SHP77 treated with DMSO at 0.1 percent for 48 hours (cell line): ENCODE data around the gene RAB11A.

Source experiments
- DNase-seq: peaks from one replicate; lab custom pipeline; 2025; lab: John Stamatoyannopoulos, UW

The RAB11A gene

DNA sequence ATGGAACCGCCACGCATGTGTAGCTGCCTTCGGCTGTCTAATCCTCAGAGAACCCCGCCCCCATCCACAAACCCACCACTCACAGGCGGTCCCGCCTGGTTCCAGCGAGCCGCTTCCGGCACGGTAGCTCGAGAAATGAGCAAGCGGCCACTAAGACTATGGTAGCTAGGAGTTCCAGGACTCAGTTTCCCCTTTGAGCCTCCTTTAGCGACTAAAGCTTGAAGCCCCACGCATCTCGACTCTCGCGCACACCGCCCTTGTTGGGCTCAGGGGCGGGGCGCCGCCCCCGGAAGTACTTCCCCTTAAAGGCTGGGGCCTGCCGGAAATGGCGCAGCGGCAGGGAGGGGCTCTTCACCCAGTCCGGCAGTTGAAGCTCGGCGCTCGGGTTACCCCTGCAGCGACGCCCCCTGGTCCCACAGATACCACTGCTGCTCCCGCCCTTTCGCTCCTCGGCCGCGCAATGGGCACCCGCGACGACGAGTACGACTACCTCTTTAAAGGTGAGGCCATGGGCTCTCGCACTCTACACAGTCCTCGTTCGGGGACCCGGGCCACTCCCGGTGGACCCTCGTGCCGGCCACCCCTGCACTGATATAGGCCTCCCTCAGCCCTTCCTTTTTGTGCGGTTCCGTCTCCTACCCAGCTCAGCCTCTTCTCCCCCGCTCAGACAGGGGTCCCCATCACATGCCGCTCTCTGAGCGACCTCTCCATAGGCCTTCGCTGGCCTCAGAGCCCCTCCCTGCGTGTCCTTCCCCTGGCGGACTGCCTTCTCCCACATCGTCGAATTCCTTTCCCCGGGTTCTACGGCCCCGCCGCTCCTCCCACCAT lies at the start of gene RAB11A:
RAB11A (plus strand) TSS at position 366 of the 828 bp plus-strand sequence; CDS start at position 461, 95 bp downstream.
- peak; percentile 98 for DNase-seq

DNA sequence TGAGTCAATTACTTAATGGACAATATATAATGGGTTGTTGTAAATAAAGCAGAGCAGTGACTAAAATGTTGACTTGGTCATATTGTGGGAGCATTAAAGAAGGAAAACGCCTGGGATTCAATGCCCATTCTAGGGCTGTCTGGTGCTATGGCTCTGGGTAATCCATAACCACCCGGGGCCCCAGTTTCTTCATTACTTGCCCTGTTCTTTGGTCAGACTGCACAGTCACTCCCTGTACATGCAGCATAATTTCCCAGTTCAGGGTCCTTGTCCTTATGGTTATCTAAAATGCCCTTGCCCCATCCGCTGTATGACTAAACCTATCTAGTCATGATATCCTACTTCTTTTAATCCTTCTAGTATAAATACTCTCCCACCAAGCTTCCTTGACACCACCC lies 49.7 kb upstream of the RAB11A start:
- no peak for DNase-seq

DNA sequence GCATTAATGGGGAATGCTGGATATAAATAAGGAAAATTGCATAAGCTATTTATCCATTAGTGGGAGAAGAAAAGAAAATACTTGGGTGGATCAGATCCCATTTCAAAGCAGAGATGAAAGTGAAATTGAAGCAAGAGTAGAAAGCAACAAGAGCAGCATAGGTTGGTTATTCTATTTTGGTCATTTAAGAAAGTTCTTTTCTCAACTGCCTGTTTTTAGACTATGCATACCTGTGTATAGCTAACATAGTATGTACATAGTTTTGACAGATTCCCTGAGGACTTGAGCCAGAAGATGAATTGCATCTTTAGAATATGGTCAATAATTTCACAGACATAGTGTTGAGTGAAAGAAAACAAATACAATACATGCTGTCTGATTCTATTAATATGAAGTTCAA lies 48.2 kb upstream of the RAB11A start:
- DNase-seq = no peak

DNA sequence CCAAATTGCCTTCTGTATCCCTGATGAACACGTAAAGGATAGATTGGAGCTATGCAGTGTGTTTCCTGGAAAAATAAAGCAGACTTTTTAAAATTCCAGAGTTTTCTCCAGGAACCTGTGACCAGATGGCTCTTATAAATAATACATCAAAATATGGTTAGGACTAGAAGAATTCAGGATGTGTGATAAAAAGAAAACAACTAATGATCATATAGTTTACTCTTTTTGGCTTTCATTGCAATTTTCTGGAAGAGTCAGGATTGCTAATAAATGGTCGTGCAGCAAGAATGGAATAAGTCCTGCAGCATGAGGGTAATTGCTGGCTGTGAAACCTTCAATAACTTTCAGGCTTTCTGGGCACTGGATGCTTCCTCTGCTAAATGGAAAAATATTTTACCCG lies 47.0 kb upstream of the RAB11A start:
- DNase-seq = no peak

DNA sequence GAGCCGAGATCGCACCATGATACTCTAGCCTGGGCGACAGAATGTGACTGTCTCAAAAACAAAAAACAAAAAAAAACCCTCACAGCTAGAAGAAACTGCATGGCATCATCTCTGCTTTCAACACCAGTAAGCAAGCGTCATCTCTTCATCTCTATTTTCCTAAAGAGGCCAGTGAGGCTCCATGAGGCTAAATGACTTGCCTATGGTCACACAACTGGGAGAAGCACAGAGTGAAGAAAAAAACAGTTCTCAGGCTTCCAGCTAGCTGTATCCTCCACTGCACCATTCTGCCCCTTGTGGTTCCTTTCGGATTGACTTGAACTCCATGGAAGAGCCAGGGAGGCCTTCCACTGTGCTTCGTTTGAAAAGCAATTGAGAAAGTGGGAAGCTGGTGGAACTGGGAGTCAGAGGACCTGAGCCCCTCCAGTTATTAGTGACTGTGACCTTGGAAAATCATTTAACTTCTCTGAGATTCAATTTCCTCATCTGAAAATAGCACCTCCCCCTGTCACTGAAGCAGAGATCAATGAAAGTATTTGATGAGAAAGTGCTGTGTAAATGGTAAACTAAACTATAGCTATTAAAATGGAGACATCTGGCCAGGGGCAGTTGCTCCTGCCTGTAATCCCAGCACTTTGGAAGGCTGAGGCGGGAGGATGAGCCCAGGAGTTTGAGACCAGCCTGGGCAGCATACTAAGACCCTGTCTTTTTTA lies 45.1 kb upstream of the RAB11A start:
- peak; percentile 80 for DNase-seq

DNA sequence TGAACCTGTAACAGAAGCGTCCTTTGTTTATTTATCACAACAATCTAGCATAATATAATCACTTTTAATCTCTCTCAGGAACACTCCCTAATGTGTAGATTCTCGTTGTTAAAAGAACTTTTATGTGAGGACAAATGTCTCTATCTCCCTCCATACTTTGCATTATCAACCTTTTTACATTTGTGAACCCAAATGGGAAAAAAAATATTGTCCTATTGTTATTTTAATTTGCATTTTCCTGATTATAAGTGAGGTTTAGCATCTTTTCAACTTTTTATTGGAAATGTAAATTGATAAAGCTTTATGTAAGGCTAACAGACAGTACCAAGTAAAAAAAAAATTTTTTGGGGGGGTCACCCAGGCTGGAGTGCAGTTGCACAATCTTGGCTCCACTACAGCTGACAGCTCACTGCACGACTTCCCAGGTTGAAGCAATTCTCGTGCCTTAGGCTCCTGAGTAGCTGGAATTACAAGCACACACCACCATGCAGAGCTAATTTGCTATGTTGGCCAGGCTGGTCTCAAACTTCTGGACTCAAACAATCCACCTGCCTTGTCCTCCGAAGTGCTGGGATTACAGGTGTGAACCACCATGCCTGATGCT lies 44.2 kb upstream of the RAB11A start:
- no peak for DNase-seq

DNA sequence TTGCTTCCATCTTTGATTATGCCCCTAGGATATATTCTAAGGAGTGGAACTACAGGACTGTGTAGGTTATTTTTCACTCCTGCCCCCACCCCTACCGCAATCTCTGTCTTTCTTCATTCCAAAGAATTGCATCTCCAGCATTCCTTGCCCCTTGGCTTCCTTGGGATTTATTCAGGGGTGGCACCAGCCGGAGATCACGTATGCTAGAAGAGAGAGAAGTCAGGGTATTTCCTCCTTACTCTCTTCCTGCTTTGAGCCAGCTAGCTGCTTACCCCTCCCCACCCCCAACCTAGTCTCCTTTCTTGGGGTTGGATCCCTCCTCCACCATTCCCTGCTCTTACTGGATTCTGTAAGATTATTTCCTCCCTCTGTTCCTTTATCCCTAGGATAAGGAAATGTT lies 42.2 kb upstream of the RAB11A start:
- no peak for DNase-seq

DNA sequence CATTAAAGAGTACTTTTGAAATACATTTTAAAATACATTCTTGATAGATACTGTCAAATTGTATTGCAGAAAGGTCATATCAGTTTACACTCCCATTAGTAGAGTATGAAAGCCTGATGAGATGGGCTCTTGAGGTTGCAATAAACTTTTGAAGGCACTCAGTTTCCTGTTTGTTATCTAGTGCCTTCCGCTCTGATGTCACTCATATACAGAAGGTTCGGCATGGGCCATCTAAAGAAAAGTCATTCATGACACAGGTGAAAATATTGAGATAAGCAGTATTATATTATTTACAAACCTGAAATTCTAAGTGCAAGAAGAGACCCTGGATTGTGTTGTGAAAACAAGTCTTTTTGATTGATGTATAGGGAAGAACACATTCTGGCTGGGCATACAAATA lies 40.7 kb upstream of the RAB11A start:
- no peak for DNase-seq

DNA sequence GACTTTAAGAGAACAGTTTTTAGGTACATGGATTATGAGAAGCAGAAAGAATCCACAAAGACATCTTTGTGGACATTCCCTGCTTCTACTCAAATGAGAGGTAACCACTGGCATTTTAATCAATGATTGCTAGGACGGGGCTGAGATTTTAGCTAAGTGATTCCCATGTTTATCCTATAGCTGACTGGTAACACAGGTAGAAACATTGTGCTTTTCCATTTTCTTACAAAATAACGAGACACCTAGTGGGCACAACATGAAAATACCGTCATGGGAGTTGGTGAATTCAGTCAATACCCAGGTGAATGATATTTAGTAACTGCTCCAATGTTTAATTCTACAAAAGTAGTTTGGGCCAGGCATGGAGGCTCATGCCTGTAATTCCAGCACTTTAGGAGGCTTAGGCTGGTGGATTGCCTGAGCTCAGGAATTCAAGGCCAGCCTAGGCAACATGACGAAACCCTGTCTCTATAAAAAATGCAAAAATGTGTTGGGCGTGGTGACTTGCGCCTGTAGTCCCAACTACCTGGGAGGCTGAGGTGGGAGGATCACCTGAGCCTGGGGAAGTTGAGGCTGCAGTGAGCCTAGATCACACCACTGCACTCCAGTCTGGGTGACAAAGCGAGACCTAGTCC lies 40.0 kb upstream of the RAB11A start:
- DNase-seq = no peak

DNA sequence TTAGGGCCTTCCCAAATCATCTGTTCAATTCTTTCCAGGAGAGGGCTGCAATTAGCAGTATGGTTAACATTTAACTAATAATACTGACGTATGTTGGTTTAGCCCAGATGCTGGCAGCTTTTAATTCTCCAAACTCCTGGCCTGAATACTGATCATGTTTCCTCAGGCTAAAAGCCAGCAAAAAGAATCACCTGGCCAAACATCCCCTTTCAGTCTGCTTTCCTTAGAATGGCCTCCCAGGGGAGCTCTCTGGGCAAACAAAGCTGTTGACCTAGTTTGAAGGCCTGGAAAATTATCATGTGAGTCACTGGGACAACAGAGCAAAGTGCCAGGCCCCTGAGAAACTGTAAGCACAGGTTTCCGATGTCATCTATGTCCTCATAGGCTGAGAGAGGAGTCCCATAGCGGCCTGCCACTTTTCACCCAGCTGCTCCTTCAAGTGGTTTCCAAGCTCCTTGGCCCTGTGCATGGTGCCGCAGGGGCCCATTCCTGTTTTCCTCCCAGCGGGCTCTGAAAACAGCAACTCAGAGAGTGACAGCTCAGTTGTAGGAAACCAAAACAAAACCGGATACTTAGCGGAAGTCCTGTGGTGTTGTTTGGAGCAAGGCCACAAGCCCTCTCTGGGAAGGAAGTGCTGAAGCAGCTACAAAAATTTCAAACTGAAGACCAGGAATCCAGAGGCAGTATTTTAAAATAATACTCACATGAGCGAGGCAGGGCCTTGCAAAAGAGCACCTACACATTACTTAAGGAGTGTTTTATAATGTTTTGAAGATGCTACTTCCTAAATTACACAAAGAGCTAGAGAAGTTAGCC lies 36.5 kb upstream of the RAB11A start:
- peak; percentile 100 for DNase-seq

DNA sequence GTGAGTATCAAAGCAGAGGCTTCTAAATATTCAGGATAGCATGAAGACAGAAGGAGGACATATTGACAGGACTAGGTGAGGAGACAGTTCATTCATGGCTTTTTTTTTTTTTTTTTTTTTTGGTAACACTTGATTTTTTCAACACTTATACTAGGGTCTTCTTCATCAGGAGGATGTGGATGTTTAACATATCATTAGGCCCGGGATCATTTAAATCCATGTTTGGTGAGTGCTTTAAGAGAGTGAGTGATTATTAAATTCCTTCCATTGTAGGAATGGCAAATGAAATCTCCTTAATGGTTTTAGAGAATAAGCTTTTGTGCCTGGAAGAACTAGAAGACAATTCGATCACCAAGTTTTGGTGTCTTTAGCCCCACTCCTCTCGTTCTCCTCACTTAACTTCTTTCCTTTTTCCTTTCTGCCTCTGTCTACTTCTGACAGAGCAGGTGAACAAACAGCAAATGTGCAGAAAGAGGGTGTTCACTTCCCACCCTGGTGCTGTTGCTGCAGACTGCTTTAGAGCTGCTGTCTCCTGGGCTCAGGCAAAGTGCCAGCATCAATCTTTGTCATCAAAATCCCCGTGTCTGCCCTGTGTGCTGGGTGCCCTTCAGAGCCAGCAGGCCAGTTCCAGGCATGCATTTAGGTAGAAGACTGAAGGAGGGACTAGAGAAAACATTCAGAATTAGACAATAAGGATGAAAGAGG lies 35.6 kb upstream of the RAB11A start:
- DNase-seq = peak; percentile 98

DNA sequence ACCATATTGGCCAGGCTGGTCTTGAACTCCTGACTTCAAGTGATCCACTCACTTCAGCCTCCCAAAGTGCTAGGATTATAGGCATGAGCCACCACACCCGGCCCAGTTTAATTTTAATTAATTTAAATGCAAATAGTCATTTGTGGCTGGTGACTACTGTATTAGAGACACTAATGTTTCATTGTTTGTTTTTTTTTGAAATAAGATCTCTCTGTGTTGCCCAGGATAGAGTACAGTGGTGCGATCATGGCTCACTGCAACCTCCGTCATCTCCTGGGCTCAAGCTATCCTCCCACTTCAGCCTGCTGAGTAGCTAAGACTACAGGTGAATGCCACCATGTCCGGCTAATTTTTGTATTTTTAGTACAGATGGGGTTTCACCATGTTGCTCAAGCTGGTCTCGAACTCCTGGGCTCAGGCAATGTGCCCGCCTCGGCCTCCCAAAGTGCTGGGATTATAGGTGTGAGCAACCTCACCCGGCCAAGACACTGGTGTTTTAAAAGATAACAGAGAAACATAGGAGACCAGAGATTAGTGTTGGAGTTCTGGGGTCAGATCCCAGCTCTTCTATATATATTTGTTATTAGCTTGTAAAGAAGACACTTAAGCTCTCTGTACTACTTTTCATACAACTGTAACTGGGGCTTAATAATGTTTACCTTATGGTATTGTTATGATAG lies 34.5 kb upstream of the RAB11A start:
- no peak for DNase-seq

DNA sequence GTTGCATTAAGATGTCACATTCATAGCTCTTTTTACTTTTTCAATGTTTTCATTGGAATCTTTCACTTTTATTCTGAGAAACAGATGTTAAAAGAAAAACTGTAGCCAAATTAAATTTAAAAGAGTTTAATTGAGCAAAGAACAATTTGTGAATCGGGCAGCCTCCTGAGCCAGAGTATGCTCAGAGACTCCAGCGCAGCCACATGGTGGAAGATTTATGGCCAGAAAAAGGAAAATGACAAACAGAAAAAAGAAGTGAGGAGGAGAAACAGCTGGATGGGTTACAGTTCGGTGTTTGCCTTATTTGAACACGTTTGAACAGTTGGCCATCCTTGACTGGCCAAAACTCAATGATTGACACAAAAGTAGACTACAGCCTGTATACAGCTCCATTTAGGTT lies 33.8 kb upstream of the RAB11A start:
- peak; percentile 75 for DNase-seq

DNA sequence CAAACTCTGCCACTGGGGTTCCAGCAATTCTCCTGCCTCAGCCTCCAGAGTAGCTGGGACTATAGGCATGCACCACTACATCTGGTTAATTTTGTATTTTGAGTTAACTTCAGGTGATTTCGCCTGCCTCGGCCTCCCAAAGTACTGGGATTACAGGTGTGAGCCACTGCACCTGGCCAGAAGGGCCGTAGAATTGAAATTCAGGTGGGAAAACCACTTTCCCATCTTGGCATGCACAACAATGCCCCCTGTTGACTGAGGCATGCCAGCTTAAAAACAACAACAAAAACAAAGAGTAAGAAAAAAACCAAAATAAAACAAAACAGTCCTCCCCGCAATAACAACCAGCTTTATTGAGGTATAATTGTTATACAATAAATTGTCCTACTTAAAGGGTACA lies 32.6 kb upstream of the RAB11A start:
- no peak for DNase-seq

DNA sequence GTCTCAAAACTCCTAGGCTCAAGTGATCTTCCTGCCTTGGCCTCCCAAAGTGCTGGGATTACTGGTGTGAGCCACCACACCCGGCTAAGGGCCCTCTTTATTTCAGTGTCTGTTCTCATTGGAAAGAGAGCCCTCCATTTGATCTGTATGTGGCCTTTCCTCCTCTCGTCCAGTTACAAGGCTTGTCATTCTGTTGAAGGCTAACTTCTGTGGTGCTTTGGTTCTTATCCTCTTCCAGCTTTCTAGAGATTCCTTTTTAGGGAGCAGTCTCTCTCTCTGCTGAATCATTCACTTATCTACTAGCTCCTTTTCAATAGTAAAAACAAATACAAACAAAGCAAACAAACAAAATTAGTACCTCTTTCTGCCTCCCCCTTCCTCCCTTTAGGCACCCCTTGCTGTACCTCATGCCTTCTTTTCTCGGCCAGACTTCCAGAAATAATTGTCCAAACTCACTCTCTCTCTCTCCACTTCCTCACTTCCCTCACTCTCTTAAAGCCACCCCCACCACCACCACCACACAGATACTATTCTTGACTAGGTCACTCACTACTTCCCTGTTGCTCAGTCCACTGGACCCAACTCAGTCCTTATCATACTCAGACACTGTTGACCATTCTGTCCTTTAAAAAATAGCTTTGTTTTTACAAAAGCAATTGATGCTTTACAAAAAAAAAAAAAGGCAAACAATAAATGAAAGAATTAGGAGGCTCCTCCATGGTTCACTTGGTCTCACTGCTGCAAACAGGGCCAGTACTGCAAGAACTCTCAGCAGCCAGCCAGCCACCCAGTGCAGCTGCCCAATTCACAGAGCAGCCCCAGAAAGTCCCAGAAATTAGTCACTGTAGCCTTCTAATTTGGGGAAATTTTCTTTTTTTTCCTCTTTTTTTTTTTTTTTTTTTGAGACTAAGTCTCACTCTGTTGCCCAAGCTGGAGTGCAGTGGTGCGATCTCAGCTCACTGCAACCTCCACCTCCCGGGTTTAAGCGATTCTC lies 31.7 kb upstream of the RAB11A start:
- DNase-seq = no peak

DNA sequence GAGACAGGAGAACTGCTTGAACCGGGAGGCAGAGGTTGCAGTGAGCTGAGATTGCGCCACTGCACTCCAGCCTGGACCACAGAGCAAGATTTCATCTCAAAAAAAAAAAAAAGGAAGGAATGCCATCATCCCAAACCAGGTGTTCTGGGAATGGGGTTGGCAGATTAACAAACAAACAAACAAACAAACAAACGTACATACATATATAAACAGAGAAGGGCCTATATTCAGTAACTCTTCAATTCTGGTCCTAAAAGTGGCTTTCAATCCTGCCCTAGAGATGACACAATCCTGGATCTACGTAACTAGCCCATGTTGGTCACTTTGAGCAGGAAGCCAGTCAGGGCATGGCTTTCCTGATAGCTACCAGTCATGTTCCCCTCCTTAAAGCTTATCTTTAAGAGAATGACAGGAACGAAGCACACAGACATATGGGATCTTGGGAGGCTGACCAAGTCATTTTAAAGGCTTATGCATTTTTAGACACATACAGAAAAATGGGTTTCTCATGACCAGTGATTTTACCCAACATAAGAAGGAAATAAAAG lies 29.9 kb upstream of the RAB11A start:
- no peak for DNase-seq

DNA sequence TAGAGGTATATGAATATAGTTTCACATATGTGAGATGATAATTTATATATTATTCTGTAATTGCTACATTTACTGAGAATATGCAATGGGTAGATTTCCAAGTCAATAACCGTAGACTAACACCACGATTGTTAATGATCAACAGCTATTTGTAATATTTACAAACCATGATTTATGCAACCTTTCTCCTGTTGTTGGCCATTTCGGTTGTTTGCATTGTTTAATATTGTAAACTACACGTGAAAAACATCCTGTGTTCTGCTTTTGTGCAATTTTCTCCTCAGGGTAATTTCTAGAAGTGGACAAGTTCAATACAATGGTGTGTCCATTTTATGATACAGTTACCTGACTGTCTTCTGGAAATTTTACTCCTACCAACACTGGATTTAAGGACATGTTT lies 29.3 kb upstream of the RAB11A start:
- DNase-seq = no peak

DNA sequence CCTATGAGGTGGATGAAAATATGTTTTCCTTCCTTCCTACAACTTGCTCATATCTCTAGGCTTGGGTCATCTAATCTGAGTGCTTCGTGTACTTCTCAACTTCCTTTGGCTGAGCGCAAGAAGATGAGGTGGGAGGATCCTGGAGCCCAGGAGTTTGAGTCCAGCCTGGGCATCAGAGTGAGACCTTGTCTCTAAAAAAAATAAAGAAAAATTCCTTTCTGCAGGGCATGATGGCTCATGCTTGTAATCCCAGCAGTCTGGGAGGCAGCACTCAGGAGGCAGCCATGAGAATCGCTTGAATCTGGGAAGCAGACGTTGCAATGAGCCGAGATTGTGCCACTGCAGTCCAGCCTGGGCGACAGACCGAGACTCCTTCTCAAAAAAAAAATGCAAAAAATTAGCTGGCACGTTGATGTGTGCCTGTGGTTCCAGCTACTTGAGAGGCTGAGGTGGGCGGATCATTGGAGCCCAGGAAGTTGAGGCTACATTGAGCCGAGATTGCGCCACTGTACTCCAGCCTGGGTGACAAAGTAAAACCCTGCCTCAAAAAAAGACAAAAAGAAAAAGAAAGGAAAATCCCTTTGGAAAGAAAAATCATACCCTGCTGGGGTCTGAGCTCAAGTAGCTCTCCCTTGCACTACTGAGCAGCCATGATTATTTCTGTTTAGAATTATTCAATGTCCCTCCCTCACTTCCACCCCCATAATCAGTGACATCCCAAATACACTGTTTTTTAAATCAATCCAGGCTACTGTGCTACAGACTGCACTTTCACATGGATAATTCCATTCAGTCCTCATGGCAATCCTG lies 28.0 kb upstream of the RAB11A start:
- DNase-seq = no peak
